ENCODE results near the gene CACNG5. TPM values are rescaled to one million over a fixed set of nuclear protein-coding genes. Genes with fewer than 3 reads are reported as not detected.

The CACNG5 gene
- total and polyA plus RNA-seq, 2 experiments from 2014 or later: 1.8 to 3.3 TPM

DNA sequence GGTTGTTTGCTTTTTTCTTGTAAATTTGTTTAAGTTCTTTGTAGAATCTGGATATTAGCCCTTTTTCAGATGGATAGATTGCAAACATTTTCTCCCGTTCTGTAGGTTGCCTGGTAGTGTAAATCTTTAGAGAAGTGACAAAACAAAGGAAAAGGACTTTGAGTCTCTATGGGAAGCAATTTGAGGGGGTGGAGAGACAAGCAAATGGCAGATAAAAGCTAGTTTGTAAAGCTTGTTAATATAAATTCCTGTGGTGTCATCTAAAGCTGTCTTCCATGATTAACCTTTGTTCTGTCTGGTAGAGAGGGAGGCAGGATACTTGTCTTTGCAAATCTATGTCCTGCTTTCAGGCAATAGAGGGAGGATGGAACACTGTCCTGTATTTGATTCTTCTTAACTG, 89.0 kb downstream of the CACNG5 start (continued):
- TF ChIP-seq ETS1 (IDR thresholded peaks at IDR 0.05) (no peak), EZH2phosphoT487 (IDR thresholded peaks at IDR 0.05; ENCODE audit: unreplicated experiment) (no peak), ZNF114 (CRISPR knock-in tag; IDR thresholded peaks at IDR 0.05) (no peak), NANOG (IDR thresholded peaks at IDR 0.05; ENCODE audit: borderline replicate concordance) (no peak)

DNA sequence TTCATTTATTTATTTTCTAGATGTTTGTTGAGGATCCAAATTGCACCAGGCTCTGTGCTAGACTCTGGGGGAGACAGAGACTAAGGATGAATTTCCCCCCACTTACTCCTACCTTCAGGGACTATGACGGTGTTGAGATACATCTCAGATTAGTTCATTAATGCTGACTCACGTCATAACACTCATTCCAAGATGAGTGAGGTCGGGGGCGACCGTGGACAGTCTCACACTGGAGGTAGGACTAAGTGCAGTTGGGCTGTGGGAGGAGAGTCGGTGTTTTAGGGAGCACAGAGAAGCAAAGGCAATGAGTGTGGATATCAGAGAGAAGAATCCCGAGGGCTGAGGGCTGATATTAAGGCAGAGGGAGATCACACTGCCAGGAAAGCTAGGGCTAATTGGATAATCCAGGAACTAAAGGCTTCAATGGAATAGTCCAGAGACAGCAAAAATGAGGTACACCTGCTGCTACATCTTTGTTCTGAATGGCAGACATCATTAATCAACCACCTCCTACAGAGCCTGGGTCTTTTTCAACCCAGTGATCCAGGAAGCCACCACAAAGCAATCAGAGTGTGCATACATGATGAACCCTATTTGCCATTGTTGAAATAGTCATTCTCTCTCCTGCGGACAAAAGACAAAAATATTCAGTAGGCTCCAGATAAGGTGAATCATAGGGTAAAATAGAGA, 91.0 kb downstream of the CACNG5 start:
- Histone ChIP-seq H4K20me1 (replicated peaks; ENCODE audit: insufficient read depth) (no peaks in the 10 kb centered on the region), H3K4me1 (ENCODE audit: insufficient read depth) (no peaks in the 10 kb centered on the region), H3K4me3 (no peak overlapping the region), H3K27ac (ENCODE audit: low read depth) (no peak overlapping the region), H3K4me2 (no peak overlapping the region), H3K79me2 (replicated peaks; ENCODE audit: insufficient read depth) (no peaks in the 10 kb centered on the region), H3K27me3 (ENCODE audit: insufficient read depth) (no peaks in the 10 kb centered on the region), H3K36me3 (ENCODE audit: insufficient read depth) (no peaks in the 10 kb centered on the region), H3F3A (replicated peaks; ENCODE audit: low read depth) (no peaks in the 10 kb centered on the region), H3K9me2 (ENCODE audit: insufficient read depth) (peaks cover 4% of the 10 kb centered on the region; the same call in 1 of the 2 replicates), H2AFZ (no peak overlapping the region)
- Mint-ChIP-seq H3K27me3 (ENCODE audit: insufficient read depth, low read depth, poor library complexity) (no peaks in the 10 kb centered on the region), H3K4me3 (no peak overlapping the region), H3K4me1 (no peaks in the 10 kb centered on the region; the same call in 2 of the 3 replicates), H3K9me3 (peaks cover 6% of the 10 kb centered on the region; the same call in 2 of the 3 replicates), H3K36me3 (ENCODE audit: low read depth) (no peaks in the 10 kb centered on the region), H3K27ac (no peak overlapping the region)
- no peak for DNase-seq (ENCODE audit: low spot score)
- no peak for ATAC-seq
- TF ChIP-seq EZH2phosphoT487 (IDR thresholded peaks at IDR 0.05; ENCODE audit: unreplicated experiment): no peak
- no peak for TF ChIP-seq STAT1 (IDR thresholded peaks at IDR 0.05; ENCODE audit: unreplicated experiment)
- no peak for TF ChIP-seq ETS1 (IDR thresholded peaks at IDR 0.05)
- TF ChIP-seq CREB1 (CRISPR knock-in tag; IDR thresholded peaks at IDR 0.05; ENCODE audit: low read depth): no peak
- TF ChIP-seq, protein P1, sequence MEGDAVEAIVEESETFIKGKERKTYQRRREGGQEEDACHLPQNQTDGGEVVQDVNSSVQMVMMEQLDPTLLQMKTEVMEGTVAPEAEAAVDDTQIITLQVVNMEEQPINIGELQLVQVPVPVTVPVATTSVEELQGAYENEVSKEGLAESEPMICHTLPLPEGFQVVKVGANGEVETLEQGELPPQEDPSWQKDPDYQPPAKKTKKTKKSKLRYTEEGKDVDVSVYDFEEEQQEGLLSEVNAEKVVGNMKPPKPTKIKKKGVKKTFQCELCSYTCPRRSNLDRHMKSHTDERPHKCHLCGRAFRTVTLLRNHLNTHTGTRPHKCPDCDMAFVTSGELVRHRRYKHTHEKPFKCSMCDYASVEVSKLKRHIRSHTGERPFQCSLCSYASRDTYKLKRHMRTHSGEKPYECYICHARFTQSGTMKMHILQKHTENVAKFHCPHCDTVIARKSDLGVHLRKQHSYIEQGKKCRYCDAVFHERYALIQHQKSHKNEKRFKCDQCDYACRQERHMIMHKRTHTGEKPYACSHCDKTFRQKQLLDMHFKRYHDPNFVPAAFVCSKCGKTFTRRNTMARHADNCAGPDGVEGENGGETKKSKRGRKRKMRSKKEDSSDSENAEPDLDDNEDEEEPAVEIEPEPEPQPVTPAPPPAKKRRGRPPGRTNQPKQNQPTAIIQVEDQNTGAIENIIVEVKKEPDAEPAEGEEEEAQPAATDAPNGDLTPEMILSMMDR (conservative IDR thresholded peaks at IDR 0.05; ENCODE audit: low read depth in 2 of 2): no peak
- no peak for TF ChIP-seq NANOG (IDR thresholded peaks at IDR 0.05; ENCODE audit: borderline replicate concordance)
- no peak for TF ChIP-seq ZNF462 (CRISPR knock-in tag; IDR thresholded peaks at IDR 0.05)
- no peak for TF ChIP-seq POLR2AphosphoS5 (IDR thresholded peaks at IDR 0.05; ENCODE audit: low read depth)
- no peak for TF ChIP-seq EZH2 (IDR thresholded peaks at IDR 0.05; ENCODE audit: low read depth, unreplicated experiment)
- no peak for TF ChIP-seq ZNF114 (CRISPR knock-in tag; IDR thresholded peaks at IDR 0.05)
- TF ChIP-seq ZNF331 (CRISPR knock-in tag; IDR thresholded peaks at IDR 0.05; ENCODE audit: low read depth): no peak

All from GM23338 (cell line).